Esophagus muscularis mucosa (tissue), 4 donors: ENCODE results near the gene SFMBT1. TPM values are rescaled to one million over a fixed set of nuclear protein-coding genes. Genes with fewer than 3 reads are reported as not detected.
"Not testable (repeated sequence)": the region's sequence is repeated elsewhere in the genome, so short reads cannot be mapped to it uniquely, and the experiment has no call there.

ENCODE experiments used
- DNase-seq: peaks from one replicate; pipeline ENCODE4 v3.0.0-alpha.2; 2017; ENCODE audit errors: extremely low spot score
- H3K27ac ChIP-seq, 4 donors: fragments of 200-600 bp; sonication (generic); replicated peaks in 1 of 4; 1 replicate in 3 of 4; 2 replicates in 1 of 4; pipeline ENCODE4 v1.5.1; 2016 to 2019; ENCODE audit warnings: mild to moderate bottlenecking in 1 of 4
- H3K27me3 ChIP-seq, 4 donors: fragments of 200-600 bp; sonication (generic); one replicate each; pipeline versions ENCODE4 v1.5.1 to v1.6.0; 2016 to 2019
- H3K36me3 ChIP-seq, 4 donors: fragments of 200-600 bp; sonication (generic); one replicate each; pipeline ENCODE4 v1.5.1; 2016 to 2019
- H3K4me1 ChIP-seq, 4 donors: fragments of 200-600 bp; sonication (generic); one replicate each; pipeline ENCODE4 v1.5.1; 2016 to 2019
- H3K4me3 ChIP-seq, 4 donors: fragments of 200-600 bp; sonication (generic); 1 replicate in 2 of 4; 2 replicates in 2 of 4; pipeline ENCODE4 v1.5.1; 2016 to 2019; ENCODE audit warnings: mild to moderate bottlenecking in 4 of 4, moderate library complexity in 1 of 4
- H3K9me3 ChIP-seq, 4 donors: fragments of 200-600 bp; sonication (generic); 1 replicate in 3 of 4; 2 replicates in 1 of 4; pipeline ENCODE4 v1.5.1; 2016 to 2019
- CTCF ChIP-seq, 3 experiments: fragments of 200-600 bp in 2 of 3; fragments of 450-650 bp in 1 of 3; sonication (generic) in 2 of 3; IDR thresholded peaks; one replicate each; pipeline ENCODE4 v1.5.1; 2017 to 2019; ENCODE audit warnings: antibody characterized with exemption in 3 of 3, mild to moderate bottlenecking in 2 of 3, moderate library complexity in 1 of 3
- EP300 ChIP-seq: sonication (generic); formaldehyde crosslinking; IDR thresholded peaks from one replicate; pipeline ENCODE4 v1.6.1; 2017; ENCODE audit warnings: antibody characterized with exemption
- POLR2A ChIP-seq: fragments of 450-650 bp; IDR thresholded peaks from one replicate; pipeline ENCODE4 v1.6.1; 2017; ENCODE audit warnings: antibody characterized with exemption, moderate library complexity, mild to moderate bottlenecking, low read depth
- POLR2AphosphoS5 ChIP-seq, 2 donors: sonication (generic); formaldehyde crosslinking; IDR thresholded peaks; one replicate each; pipeline ENCODE4 v1.6.1; 2017; ENCODE audit warnings: antibody characterized with exemption in 2 of 2
- WGBS: methylation state at CpG from one replicate; pipeline ENCODE4 v1.1.5; 2018; 5-methylcytosine and 5-hydroxymethylcytosine counted together
- intact Hi-C: fragments of 100-400 bp; cut with DNase I; formaldehyde crosslinking; loops from one replicate; pipeline ENCODE4 v1.15.1; 2023
- total RNA-seq, 4 donors: library from RNA; depleted of rRNA; stranded (reverse); fragments of >200 nt; gene quantifications; one replicate each; pipeline versions ENCODE4 v1.1.0 to v1.2.1, GENCODE V29; 2016

The SFMBT1 gene
- total RNA-seq, 4 donors from 2014 or later: 15.4 to 27.6 (median 21.4) TPM

- peaks cover 0 to 39% (median 32%) of the 10 kb centered on the region in 4 donors for H3K4me1 ChIP-seq
- H3K36me3 ChIP-seq: no peaks in the 10 kb centered on the region
- H3K4me3 ChIP-seq: no peak overlapping the region
- WGBS: 89% methylated on average over 5 of the region's 5 CpGs
- no peak for DNase-seq
- no peaks in the 10 kb centered on the region for H3K27me3 ChIP-seq
- H3K27ac ChIP-seq: no peak overlapping the region
- no peaks in the 10 kb centered on the region for H3K9me3 ChIP-seq
- intact Hi-C loops: no loop called here
- TF ChIP-seq POLR2A: no peak
- no peak for TF ChIP-seq POLR2AphosphoS5 (IDR thresholded peaks at IDR 0.05)
- TF ChIP-seq CTCF (IDR thresholded peaks at IDR 0.05): no peak
- no peak for TF ChIP-seq EP300
These were observed 7.0 kb downstream of the SFMBT1 start for GRCh38 chr3:53038679-53039375.

GRCh38 chr3:53035825-53036619, 9.9 kb downstream of the SFMBT1 start:
- peak in 1 of 3 experiments; percentile 9 for TF ChIP-seq CTCF (IDR thresholded peaks at IDR 0.05)
- TF ChIP-seq POLR2A: no peak
- Histone ChIP-seq H3K9me3 (no peaks in the 10 kb centered on the region), H3K27me3 (no peaks in the 10 kb centered on the region), H3K4me3 (no peak overlapping the region), H3K4me1 (peaks cover 2 to 35% (median 22%) of the 10 kb centered on the region in 4 donors), H3K36me3 (no peaks in the 10 kb centered on the region), H3K27ac (peak overlapping the region in 1 of 4 donors; percentile 36)
- intact Hi-C loops: no loop called here
- DNase-seq: no peak
- WGBS: 70% methylated on average over 11 of the region's 11 CpGs

- DNase-seq, H3K4me3 ChIP-seq, H3K9me3 ChIP-seq, intact Hi-C loops, H3K36me3 ChIP-seq, H3K27ac ChIP-seq, H3K27me3 ChIP-seq: not testable (repeated sequence)
- WGBS: 94% methylated on average over 4 of the region's 5 CpGs
- peaks cover 5 to 32% (median 15%) of the 10 kb centered on the region in 4 donors for H3K4me1 ChIP-seq
These were observed 10.9 kb downstream of the SFMBT1 start for GRCh38 chr3:53035018-53035417.

GRCh38 chr3:53034411-53034810, 11.5 kb downstream of the SFMBT1 start:
- H3K36me3 ChIP-seq, H3K9me3 ChIP-seq, H3K27me3 ChIP-seq, intact Hi-C loops, H3K4me3 ChIP-seq, H3K27ac ChIP-seq, DNase-seq: not testable (repeated sequence)
- WGBS: 89% methylated on average over 10 of the region's 10 CpGs
- peaks cover 5 to 26% (median 12%) of the 10 kb centered on the region in 4 donors for H3K4me1 ChIP-seq

GRCh38 chr3:53032609-53033008, 13.3 kb downstream of the SFMBT1 start:
- TF ChIP-seq CTCF (IDR thresholded peaks at IDR 0.05) (no peak), EP300 (no peak), POLR2A (no peak), POLR2AphosphoS5 (IDR thresholded peaks at IDR 0.05) (no peak)
- Histone ChIP-seq H3K9me3 (no peaks in the 10 kb centered on the region), H3K27me3 (no peaks in the 10 kb centered on the region), H3K27ac (no peak overlapping the region), H3K4me1 (peaks cover 5 to 29% (median 12%) of the 10 kb centered on the region in 4 donors), H3K4me3 (no peak overlapping the region), H3K36me3 (no peaks in the 10 kb centered on the region)
- no peak for DNase-seq
- intact Hi-C loops: no loop called here
